BLaER1 treated with 17β-estradiol and CSF1 and Interleukin-3, amounts not matched to agents 10 nM and 100 nM (cell line): ENCODE data around the gene PODXL.

ENCODE experiments used
- H3K27ac ChIP-seq, 11 experiments: shearing (Covaris generic); formaldehyde crosslinking; 2 replicates each; pipeline ENCODE4 v1.8.1; 2022
- H3K27me3 ChIP-seq, 11 experiments: shearing (Covaris generic); formaldehyde crosslinking; 2 replicates each; pipeline ENCODE4 v1.8.1; 2022
- H3K36me3 ChIP-seq, 11 experiments: shearing (Covaris generic); formaldehyde crosslinking; 2 replicates each; pipeline ENCODE4 v1.8.1; 2022
- H3K4me1 ChIP-seq, 10 experiments: shearing (Covaris generic); formaldehyde crosslinking; 2 replicates each; pipeline ENCODE4 v1.8.1; 2022
- H3K4me2 ChIP-seq, 11 experiments: shearing (Covaris generic); formaldehyde crosslinking; 2 replicates each; pipeline ENCODE4 v1.8.1; 2022
- H3K4me3 ChIP-seq, 10 experiments: shearing (Covaris generic); formaldehyde crosslinking; 2 replicates each; pipeline ENCODE4 v1.8.1; 2022
- H3K9ac ChIP-seq, 11 experiments: shearing (Covaris generic); formaldehyde crosslinking; 2 replicates each; pipeline ENCODE4 v1.8.1; 2022
- H3K9me3 ChIP-seq, 11 experiments: shearing (Covaris generic); formaldehyde crosslinking; replicated peaks in 1 of 11; 2 replicates each; pipeline ENCODE4 v1.8.1; 2022
- H4K20me1 ChIP-seq, 11 experiments: shearing (Covaris generic); formaldehyde crosslinking; 2 replicates each; pipeline ENCODE4 v1.8.1; 2022
- Cebpa-rat ChIP-seq, 11 experiments: shearing (Covaris generic); IDR thresholded peaks; 2 replicates each; pipeline ENCODE4 v1.8.1; 2022

PODXL gene

DNA sequence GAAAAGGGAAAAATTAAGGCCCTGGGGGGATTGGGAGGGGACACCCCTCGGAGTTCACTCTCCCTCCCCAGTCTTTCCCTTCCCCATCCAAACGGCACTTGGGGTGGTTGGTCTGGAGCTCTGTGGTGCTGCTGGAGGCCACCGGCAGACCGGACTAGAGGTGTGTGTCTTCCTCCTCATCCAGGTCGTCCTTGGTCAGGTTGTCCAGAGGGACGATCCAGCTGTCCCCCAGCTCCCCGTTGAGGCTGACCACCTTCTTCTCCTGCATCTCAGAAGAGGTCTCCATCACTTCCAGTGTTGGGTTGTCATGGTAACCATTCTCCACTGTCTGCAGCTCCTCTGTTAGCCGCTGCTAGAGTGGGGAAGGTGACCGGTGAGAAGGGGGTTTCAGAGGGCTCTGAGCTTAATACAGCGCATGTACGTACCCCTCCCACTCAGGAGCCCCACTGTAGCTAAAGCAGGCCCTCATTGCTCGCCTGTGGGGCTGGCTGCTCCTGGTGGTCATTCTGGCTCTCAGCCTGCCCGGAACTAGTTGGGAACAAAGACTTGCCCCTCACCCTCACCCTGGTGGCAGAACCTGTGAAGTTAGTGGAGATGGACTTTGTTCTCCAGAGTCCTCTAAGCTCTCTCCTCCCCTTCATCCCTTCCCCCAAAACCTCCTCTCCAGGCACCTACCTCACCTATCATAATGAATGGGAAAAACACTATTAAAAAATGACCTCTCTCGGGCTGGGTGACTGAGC lies 52.1 kb downstream of the PODXL start:
- Histone ChIP-seq H3K9me3 (no peaks in the 10 kb centered on the region), H3K27me3 (no peaks in the 10 kb centered on the region), H4K20me1 (peaks cover 0 to 38% (median 4%) of the 10 kb centered on the region in 11 experiments; a peak in 8 of 22 replicates), H3K27ac (no peak overlapping the region), H3K9ac (no peak overlapping the region), H3K4me2 (no peak overlapping the region), H3K4me3 (no peak overlapping the region), H3K4me1 (peaks cover 22 to 45% (median 43%) of the 10 kb centered on the region in 10 experiments), H3K36me3 (peaks cover 0 to 46% (median 20%) of the 10 kb centered on the region in 11 experiments; a peak in 13 of 22 replicates)
- TF ChIP-seq Cebpa-rat (IDR thresholded peaks at IDR 0.05): no peak

GRCh38 chr7:131503639-131504038 lies 52.8 kb downstream of the PODXL start:
- H3K4me1 ChIP-seq: peaks cover 23 to 40% (median 38%) of the 10 kb centered on the region in 10 experiments
- TF ChIP-seq Cebpa-rat (IDR thresholded peaks at IDR 0.05): no peak
- no peak overlapping the region for H3K9ac ChIP-seq
- peak overlapping the region in 1 of 11 experiments; percentile 13; a peak in 1 of 22 replicates for H3K27ac ChIP-seq
- no peaks in the 10 kb centered on the region for H3K9me3 ChIP-seq
- H3K36me3 ChIP-seq: peaks cover 1 to 48% (median 22%) of the 10 kb centered on the region in 11 experiments; a peak in 16 of 22 replicates
- H4K20me1 ChIP-seq: peaks cover 0 to 38% (median 4%) of the 10 kb centered on the region in 11 experiments; a peak in 8 of 22 replicates
- no peak overlapping the region for H3K4me2 ChIP-seq
- no peak overlapping the region for H3K4me3 ChIP-seq
- H3K27me3 ChIP-seq: no peaks in the 10 kb centered on the region

DNA sequence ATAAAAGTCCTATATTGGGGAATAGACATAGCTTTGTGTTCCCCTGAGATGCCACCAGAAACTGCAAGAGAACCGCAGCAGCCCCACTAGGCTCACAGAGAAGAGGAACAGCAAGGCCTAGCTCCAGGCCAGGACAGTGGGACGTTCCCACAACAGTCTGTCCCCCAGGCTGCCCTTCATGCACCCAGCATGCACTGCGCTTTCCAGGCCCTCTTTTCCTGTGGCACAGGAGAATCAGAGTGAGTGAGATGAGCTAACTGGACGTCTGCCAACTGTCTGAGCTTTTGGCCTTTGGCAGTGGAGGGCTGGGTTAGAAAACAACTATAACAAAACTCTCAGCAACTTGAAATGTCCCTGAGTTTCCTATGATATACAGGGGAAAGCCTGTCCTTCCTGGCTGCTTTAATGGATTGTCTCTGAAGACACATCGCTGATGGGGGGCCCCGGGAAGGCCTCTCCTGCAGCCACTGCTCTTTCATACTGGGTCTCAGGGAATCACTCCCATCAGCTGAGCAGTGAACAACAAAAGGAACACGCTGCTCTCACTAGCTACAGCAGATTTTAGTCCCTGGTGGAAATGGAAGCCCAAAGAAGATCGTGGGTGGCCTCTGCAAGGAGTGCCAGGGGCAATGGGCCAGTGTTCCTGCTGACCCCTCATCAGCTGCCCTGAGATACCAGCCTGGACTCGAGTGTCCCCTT lies 53.5 kb downstream of the PODXL start:
- Histone ChIP-seq H3K27ac (peak overlapping the region in 4 of 11 experiments; percentile 2 to 14 (median 10); a peak in 3 of 22 replicates), H3K4me3 (no peak overlapping the region), H3K9me3 (no peaks in the 10 kb centered on the region), H3K4me1 (peaks cover 27 to 36% (median 33%) of the 10 kb centered on the region in 10 experiments), H3K9ac (no peak overlapping the region; a peak in 1 of 22 replicates), H4K20me1 (peaks cover 0 to 38% (median 4%) of the 10 kb centered on the region in 11 experiments; a peak in 8 of 22 replicates), H3K36me3 (peaks cover 7 to 55% (median 28%) of the 10 kb centered on the region in 11 experiments; a peak in 18 of 22 replicates), H3K4me2 (peak overlapping the region in 8 of 11 experiments; percentile 41 to 71 (median 68); a peak in 15 of 22 replicates), H3K27me3 (no peaks in the 10 kb centered on the region)
- no peak for TF ChIP-seq Cebpa-rat (IDR thresholded peaks at IDR 0.05)

- Histone ChIP-seq H4K20me1 (peaks cover 0 to 32% (median 4%) of the 10 kb centered on the region in 11 experiments; a peak in 7 of 22 replicates), H3K36me3 (peaks cover 13 to 61% (median 36%) of the 10 kb centered on the region in 11 experiments), H3K27me3 (no peaks in the 10 kb centered on the region), H3K9ac (no peak overlapping the region; a peak in 1 of 22 replicates), H3K4me2 (peak overlapping the region in 10 of 11 experiments; percentile 2 to 71 (median 59); a peak in 18 of 22 replicates), H3K4me1 (peaks cover 27 to 35% (median 33%) of the 10 kb centered on the region in 10 experiments), H3K9me3 (no peaks in the 10 kb centered on the region), H3K4me3 (no peak overlapping the region), H3K27ac (peak overlapping the region in 6 of 11 experiments; percentile 0 to 52 (median 14); a peak in 2 of 22 replicates)
- TF ChIP-seq Cebpa-rat (IDR thresholded peaks at IDR 0.05): no peak
Measured at GRCh38 chr7:131501930-131502685, 54.3 kb downstream of the PODXL start.

DNA sequence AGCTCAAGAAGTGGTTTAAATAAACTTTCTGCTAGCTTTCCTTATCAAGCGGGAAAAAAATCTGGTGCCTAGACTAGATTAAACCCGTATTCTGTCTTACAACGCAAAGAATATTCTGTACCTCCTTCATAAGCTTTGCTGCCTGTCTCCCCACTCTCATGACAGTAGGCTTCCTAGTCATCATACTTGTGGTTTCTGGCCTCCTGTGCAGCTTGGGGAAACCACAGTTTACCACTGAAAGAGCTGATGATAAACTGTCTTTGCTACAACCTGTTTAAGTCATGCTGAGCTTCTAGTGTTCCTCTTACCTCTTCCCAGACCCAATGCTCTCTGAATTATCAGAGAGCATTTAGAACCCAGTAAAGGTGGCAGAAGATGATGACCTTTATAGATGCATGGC lies 55.0 kb downstream of the PODXL start:
- Histone ChIP-seq H3K36me3 (peaks cover 20 to 65% (median 43%) of the 10 kb centered on the region in 11 experiments), H4K20me1 (peaks cover 0 to 28% (median 4%) of the 10 kb centered on the region in 11 experiments; a peak in 6 of 22 replicates), H3K9me3 (no peaks in the 10 kb centered on the region), H3K4me3 (no peak overlapping the region), H3K9ac (no peak overlapping the region), H3K27ac (peak overlapping the region in 5 of 11 experiments; percentile 0 to 52 (median 14); a peak in 1 of 22 replicates), H3K4me2 (peak overlapping the region in 10 of 11 experiments; percentile 2 to 71 (median 59); a peak in 19 of 22 replicates), H3K27me3 (no peaks in the 10 kb centered on the region), H3K4me1 (peaks cover 27 to 35% (median 33%) of the 10 kb centered on the region in 10 experiments)
- TF ChIP-seq Cebpa-rat (IDR thresholded peaks at IDR 0.05): no peak

DNA sequence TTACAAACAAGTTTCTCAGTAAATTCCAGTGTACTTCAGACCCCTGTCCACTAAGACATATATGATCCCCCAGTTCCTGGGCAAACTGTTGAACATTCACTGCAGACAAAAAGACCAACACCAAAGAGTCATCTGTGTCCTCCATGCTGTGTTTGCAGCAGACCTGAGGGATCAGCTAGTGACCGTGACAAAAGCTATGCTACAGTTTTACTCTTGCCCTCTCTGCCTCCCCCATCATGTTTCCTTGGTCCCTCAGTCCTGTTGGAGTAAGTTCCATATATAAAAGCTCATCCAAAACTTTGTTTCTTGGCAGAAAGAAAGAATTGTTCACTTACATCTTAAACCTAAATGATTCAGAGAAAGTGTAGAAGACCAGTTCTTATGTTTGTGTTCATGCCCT lies 56.1 kb downstream of the PODXL start:
- TF ChIP-seq Cebpa-rat (IDR thresholded peaks at IDR 0.05): no peak
- Histone ChIP-seq H3K27me3 (no peaks in the 10 kb centered on the region), H3K4me2 (peak overlapping the region in 10 of 11 experiments; percentile 2 to 71 (median 59); a peak in 13 of 22 replicates), H3K9me3 (no peaks in the 10 kb centered on the region), H3K4me3 (no peak overlapping the region), H3K4me1 (peaks cover 27 to 35% (median 33%) of the 10 kb centered on the region in 10 experiments), H4K20me1 (peaks cover 0 to 28% (median 4%) of the 10 kb centered on the region in 11 experiments; a peak in 6 of 22 replicates), H3K36me3 (peaks cover 20 to 62% (median 37%) of the 10 kb centered on the region in 11 experiments), H3K27ac (no peak overlapping the region), H3K9ac (no peak overlapping the region)

DNA sequence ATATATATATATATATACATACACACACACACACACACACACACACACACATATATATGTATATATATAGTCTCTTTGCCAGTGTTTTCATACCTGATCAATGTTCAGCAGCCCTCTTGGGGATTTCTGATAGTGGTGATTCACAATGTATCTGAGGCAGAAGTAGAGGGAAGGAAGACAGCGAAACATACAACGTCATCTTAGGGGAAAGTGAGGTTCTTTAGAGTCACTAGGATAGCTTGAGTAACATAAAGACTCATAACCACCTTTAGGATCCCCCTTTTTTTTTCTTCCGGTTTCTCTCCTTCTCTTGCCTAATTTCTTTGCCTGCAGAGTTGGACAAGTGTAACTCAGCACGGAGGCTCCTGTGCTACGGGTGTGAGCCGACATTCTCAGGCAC lies 56.6 kb downstream of the PODXL start:
- Histone ChIP-seq H3K27ac (no peak overlapping the region), H3K4me1 (peaks cover 27 to 35% (median 33%) of the 10 kb centered on the region in 10 experiments), H3K4me3 (no peak overlapping the region), H3K27me3 (no peaks in the 10 kb centered on the region), H3K36me3 (peaks cover 20 to 66% (median 34%) of the 10 kb centered on the region in 11 experiments), H3K9ac (no peak overlapping the region), H4K20me1 (peaks cover 0 to 28% (median 4%) of the 10 kb centered on the region in 11 experiments; a peak in 6 of 22 replicates), H3K4me2 (no peak overlapping the region), H3K9me3 (no peaks in the 10 kb centered on the region)
- no peak for TF ChIP-seq Cebpa-rat (IDR thresholded peaks at IDR 0.05)

DNA sequence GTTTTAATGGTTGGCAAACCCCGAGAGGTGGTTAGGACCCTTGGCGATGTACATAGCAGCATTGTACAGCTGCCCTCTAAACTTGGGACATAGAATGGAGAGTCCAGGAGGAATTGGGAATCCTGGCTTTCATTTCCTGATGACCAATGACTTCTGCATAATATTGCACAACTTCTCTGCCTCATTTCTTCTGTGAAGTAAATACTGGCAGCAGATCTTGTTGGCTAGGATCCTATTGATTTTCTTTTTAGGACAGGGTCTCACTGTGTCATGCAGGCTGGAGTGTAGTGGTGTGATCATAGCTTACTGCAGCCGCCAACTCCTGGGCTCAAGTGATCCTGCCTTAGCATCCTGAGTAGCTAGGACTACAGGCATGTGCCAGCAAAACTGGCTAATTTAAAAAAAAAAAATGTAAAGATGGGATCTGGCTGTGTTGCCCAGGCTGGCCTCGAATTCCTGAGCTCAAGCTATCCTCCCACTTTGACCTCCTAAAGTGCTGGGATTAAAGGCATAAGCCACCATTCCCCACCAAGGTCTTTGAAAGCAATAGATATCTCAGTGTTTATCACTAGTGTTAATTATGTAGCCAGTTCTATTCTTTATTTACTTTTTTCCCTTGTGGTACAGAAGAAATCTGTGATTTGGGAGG lies 58.1 kb downstream of the PODXL start:
- Histone ChIP-seq H3K9ac (no peak overlapping the region), H3K27me3 (no peaks in the 10 kb centered on the region), H3K4me3 (no peak overlapping the region), H4K20me1 (peaks cover 0 to 16% (median 4%) of the 10 kb centered on the region in 11 experiments; a peak in 6 of 22 replicates), H3K4me1 (peaks cover 27 to 35% (median 32%) of the 10 kb centered on the region in 10 experiments), H3K27ac (no peak overlapping the region), H3K36me3 (peaks cover 20 to 60% (median 37%) of the 10 kb centered on the region in 11 experiments), H3K9me3 (no peaks in the 10 kb centered on the region), H3K4me2 (no peak overlapping the region)
- TF ChIP-seq Cebpa-rat (IDR thresholded peaks at IDR 0.05): peak in 5 of 11 experiments; percentile 15 to 68 (median 29); a peak in 3 of 22 replicates
